ENCODE measurements around the gene RASA4.
"Not testable (repeated sequence)": the region's sequence is repeated elsewhere in the genome, so short reads cannot be mapped to it uniquely, and the experiment has no call there.

Gene RASA4

GRCh38 chr7:102606848-102607247, 9.7 kb downstream of the RASA4 start:
- not testable (repeated sequence) for DNase-seq (ENCODE audit: low read depth)

- not testable (repeated sequence) for DNase-seq (ENCODE audit: low read depth)
These were observed 12.0 kb downstream of the RASA4 start for GRCh38 chr7:102604431-102605145.

DNA sequence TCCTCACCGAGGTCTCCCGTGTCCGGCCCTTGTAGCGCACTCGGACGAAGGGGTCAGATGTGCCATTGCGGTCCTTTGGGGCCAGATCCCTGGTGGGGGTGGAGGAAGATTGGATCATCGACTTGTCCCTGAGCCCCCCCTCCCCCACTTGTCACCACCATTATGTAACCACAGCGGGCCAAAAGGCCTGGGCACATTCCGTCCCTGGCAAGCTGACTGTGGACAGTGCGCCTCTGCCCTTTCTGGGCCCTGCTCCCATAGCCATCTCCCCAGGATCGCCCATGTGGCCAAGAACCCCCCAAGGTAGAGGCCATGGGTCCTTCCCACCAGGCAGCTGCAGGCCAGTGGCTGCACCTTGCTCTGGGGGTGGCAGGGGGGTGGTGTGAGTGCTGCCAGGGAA, 14.2 kb downstream of the RASA4 start:
- DNase-seq (ENCODE audit: low read depth) = not testable (repeated sequence)

DNA sequence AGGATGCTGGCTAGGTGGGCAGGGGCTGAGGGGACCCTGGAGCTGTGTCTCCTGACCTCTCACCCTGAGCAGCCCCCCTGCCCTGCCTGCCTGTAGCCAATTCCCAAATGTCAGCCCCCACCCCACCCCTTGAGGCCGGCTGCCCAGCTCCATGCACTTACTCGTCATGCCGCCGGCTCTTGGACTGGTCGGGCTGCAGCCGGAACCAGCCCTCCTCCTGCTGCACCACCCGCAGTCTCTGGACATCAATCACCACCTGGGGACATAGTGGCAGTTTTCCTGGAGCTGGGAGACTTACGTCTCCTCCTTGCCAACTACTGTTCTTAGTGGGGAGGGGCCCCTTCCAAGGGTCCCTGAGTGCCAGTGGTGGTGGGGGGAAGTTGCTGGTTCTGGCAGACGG, 16.9 kb downstream of the RASA4 start:
- not testable (repeated sequence) for DNase-seq (ENCODE audit: low read depth)

DNA sequence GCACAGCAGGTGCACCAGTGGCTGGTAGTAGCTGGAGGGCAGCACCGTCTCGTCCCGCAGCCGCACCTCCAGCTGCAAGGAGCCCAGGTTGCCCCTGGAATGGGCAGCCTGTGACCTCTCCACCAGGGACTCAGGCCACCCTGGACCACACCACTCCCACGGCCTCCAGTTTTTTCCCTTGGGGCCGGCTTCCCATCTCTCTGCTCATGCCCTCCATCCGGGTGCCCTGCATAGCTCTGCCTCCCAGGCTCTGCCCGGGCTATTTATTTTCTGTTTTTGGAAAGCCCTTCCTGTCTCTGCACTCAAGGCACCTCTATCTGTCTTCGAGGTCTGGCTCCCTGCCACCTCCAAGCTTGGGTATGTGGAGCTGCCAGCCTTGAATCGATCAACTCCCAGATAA, 20.5 kb downstream of the RASA4 start:
- not testable (repeated sequence) for DNase-seq (ENCODE audit: low read depth)

DNA sequence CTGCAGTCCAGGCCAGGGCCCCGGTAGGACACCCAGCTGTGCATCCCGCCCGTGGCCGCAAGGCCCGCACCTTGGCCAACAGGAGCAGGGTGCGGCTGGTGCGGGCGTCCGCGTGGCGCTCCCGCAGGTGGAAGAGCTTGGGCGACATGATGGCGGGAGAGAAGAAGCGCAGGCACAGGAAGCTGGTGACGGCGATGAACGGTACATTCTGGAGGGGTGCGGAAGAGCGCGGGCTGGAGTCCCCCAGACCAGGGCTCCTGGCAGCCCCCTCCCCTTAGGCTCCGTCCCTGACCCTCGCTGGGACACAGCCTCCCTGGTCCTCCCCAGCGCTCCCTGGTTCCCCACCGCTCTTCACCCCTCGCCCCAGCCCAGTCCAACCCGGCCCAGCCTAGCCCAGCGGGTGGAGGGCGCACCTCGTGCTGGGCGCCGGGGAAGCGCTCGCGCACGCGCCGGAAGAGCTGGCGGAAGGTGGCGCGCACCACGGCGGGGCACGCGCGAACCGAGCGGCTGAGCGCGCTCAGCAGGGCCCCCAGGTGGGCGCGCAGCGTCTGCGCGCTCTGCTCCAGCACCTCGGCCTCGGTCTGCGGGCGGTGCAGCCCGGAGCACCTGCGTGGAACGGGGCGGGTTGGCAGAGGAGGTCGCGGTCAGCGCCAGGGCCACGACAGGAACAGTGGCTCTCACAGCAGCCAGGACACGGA, 22.8 kb downstream of the RASA4 start:
- DNase-seq (ENCODE audit: low read depth) = not testable (repeated sequence)

DNA sequence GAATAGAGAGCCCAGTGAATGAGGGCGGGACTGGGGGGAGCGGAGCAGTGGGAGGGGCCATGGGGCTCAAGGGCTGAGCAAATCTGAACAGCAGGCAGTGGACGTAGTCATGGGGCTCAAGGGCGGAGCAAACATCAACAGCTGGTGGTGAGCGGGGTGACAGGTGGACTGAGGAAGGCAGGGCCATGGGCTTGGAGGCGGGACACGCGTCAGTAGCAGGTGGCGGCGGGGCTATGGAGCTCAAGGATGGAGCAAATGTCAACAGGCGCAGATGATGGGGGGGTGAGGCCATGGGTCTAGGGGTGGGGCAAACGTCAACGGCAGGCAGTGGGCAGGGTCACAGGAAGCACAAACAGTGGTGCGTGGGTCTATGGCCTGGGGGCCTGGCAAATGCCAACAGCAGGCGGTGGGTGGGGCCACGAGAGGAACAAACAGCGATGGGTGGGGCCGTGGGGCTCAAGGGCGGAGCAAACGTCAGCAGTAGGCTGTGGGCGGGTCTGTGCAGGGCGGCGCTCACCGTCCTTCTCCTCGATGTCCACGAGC, 24.0 kb downstream of the RASA4 start:
- not testable (repeated sequence) for DNase-seq (ENCODE audit: low read depth)

- DNase-seq (ENCODE audit: low read depth) = not testable (repeated sequence)
These were observed 26.7 kb downstream of the RASA4 start for GRCh38 chr7:102589857-102590256.

DNA sequence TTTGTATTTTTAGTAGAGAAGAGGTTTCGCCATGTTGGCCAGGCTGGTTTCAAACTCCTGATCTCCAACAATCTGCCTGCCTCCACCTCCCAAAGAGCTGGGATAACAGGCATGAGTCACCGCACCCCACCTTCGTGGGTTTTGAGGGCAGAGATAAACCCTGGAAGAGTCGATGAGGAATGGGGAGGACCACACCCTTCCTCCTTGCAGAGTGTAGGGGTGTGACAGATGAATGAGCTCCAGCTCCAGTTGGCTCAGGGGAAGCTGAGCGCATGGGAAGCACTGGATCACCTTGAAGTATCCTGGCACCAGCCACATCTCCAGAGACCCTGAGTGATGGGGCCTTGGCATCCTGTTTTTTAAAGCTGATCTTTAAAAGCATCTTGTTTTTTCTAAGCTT, 33.1 kb downstream of the RASA4 start:
- DNase-seq (ENCODE audit: low read depth) = not testable (repeated sequence)

GRCh38 chr7:102581722-102582121, 34.8 kb downstream of the RASA4 start:
- not testable (repeated sequence) for DNase-seq (ENCODE audit: low read depth)

GRCh38 chr7:102578486-102578885, 38.1 kb downstream of the RASA4 start:
- not testable (repeated sequence) for DNase-seq (ENCODE audit: low read depth)

- not testable (repeated sequence) for DNase-seq (ENCODE audit: low read depth)
These were observed 39.0 kb downstream of the RASA4 start for GRCh38 chr7:102577315-102578240.

GRCh38 chr7:102576363-102576762, 40.2 kb downstream of the RASA4 start:
- not testable (repeated sequence) for DNase-seq (ENCODE audit: low read depth)

DNA sequence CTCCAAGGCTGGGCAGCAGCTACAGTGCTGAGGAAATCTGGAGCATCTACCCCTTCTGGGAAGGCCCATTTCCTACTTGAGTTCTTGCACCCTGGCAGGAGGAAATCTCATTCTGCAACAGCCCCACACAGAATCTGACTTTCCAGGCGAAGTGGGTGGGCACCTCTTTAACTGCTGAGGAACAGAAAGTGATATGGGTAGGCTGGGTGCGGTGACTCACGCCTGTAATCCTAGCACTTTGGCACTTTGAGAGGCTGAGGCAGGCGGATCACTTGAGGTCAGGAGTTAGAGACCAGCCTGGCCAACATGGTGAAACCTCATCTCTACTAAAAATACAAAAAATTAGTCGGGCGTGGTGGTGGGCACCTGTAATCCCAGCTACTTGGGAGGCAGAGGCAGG, 41.9 kb downstream of the RASA4 start:
- DNase-seq (ENCODE audit: low read depth) = not testable (repeated sequence)

GRCh38 chr7:102572261-102573239, 44.0 kb downstream of the RASA4 start, which contains the start of gene POLR2J3:
Gene POLR2J3, minus strand, starts transcription at chr7:102572583. Its CDS starts 62 bp downstream, at chr7:102572521.
- peak; percentile 99 for DNase-seq (ENCODE audit: low read depth)

- DNase-seq (ENCODE audit: low read depth) = not testable (repeated sequence)
These were observed 47.9 kb downstream of the RASA4 start for GRCh38 chr7:102568620-102569019.

- not testable (repeated sequence) for DNase-seq (ENCODE audit: low read depth)
These were observed 65.6 kb downstream of the RASA4 start, which contains the start of gene SPDYE2 for GRCh38 chr7:102550808-102551422. Gene SPDYE2, plus strand, starts transcription at chr7:102551226. Its CDS starts 2,030 bp downstream, at chr7:102553256.

DNA sequence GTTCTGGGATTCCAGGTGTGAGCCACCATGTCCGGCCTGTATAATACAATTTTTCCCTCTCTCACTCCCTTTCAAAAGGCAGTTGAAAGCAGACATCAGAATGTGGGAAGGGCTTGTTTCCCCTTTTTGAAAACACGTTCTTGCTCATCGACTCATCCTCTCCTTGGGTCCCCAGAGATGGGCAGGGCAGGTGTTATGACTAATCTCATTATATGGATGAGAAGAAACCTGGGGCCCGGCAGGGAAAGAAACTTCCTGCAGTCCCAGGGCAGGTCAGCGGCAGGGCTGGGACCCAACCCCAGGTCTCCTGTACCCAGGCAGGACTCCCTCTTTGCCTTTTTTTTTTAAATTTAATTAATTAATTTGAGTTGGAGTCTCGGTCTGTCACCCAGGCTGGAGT, 70.2 kb downstream of the RASA4 start:
- not testable (repeated sequence) for DNase-seq (ENCODE audit: low read depth)

DNA sequence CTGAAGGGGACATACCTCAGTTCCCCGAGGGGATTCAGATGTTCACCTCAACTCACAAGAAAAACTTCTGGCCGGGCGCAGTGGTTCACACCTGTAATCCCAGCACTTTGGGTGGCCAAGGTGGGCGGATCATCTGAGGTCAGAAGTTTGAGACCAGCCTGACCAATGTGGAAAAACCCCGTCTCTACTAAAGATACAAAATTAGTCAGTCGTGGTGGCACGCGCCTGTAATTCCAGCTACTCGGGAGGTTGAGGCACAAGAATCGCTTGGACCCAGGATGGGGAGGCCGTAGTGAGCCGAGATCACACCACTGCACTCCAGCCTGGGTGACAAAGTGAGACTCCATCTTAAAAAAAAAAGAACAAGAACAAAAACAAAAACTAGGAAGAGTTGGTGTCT, 71.3 kb downstream of the RASA4 start:
- DNase-seq (ENCODE audit: low read depth) = not testable (repeated sequence)

DNA sequence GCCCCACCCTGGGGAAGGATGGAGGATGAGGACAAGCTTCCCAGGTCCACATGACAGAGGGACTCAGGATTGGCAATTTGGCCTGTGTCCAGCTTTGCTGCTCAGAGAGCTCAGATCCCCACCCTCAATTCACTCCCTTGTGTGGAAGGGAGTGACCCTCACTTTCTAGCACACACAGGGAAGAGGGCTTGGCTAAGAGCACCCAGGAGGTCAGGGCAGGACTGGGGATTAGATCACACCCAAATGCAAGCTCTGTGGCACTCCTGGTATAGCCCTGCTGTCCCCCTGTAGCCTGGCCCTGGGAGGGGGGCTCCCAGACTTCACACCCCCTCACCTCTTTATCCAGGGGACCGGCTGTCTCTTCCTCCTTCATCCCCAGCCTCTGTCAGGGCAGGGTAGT, 72.2 kb downstream of the RASA4 start:
- DNase-seq (ENCODE audit: low read depth) = not testable (repeated sequence)
